Osteocyte (in vitro differentiated cells): Measurements from ENCODE around the gene EPHA10. TPM values are rescaled to one million over a fixed set of nuclear protein-coding genes. Genes with fewer than 3 reads are reported as not detected.

Experiments
- DNase-seq: peaks from one replicate; pipeline ENCODE4 v3.0.0; 2021; ENCODE audit warnings: mixed read lengths; ENCODE audit not compliant: unreplicated experiment; ENCODE audit errors: extremely low spot score
- H3K27ac Mint-ChIP-seq: one replicate; pipeline ENCODE4 v1.8.0; 2021; ENCODE audit warnings: mild to moderate bottlenecking, mixed read lengths; ENCODE audit not compliant: unreplicated experiment
- H3K27me3 Mint-ChIP-seq: one replicate; pipeline ENCODE4 v1.8.0; 2021; ENCODE audit warnings: mixed read lengths; ENCODE audit not compliant: unreplicated experiment
- H3K36me3 Mint-ChIP-seq: one replicate; pipeline ENCODE4 v1.8.0; 2021; ENCODE audit warnings: mixed read lengths; ENCODE audit not compliant: unreplicated experiment
- H3K4me1 Mint-ChIP-seq: one replicate; pipeline ENCODE4 v1.8.0; 2021; ENCODE audit warnings: mixed read lengths; ENCODE audit not compliant: unreplicated experiment
- H3K4me3 Mint-ChIP-seq: one replicate; pipeline ENCODE4 v1.8.0; 2021; ENCODE audit warnings: mild to moderate bottlenecking, moderate library complexity, mixed read lengths; ENCODE audit not compliant: unreplicated experiment
- H3K9me3 Mint-ChIP-seq: one replicate; pipeline ENCODE4 v1.8.0; 2021; ENCODE audit warnings: mixed read lengths; ENCODE audit not compliant: unreplicated experiment
- total RNA-seq: library from RNA; stranded (reverse); gene quantifications from 2 replicates; pipeline ENCODE4 v1.2.1, GENCODE V29; 2021
- TF ChIP-seq, protein P1 (sequence below): fragments of 200-600 bp; sonication (generic); IDR thresholded peaks from 2 replicates; pipeline ENCODE4 v1.5.0; 2021; ENCODE audit warnings: antibody characterized with exemption, mild to moderate bottlenecking, moderate library complexity

Gene EPHA10
- total RNA-seq, 1 donor from 2014 or later, result not detected

DNA sequence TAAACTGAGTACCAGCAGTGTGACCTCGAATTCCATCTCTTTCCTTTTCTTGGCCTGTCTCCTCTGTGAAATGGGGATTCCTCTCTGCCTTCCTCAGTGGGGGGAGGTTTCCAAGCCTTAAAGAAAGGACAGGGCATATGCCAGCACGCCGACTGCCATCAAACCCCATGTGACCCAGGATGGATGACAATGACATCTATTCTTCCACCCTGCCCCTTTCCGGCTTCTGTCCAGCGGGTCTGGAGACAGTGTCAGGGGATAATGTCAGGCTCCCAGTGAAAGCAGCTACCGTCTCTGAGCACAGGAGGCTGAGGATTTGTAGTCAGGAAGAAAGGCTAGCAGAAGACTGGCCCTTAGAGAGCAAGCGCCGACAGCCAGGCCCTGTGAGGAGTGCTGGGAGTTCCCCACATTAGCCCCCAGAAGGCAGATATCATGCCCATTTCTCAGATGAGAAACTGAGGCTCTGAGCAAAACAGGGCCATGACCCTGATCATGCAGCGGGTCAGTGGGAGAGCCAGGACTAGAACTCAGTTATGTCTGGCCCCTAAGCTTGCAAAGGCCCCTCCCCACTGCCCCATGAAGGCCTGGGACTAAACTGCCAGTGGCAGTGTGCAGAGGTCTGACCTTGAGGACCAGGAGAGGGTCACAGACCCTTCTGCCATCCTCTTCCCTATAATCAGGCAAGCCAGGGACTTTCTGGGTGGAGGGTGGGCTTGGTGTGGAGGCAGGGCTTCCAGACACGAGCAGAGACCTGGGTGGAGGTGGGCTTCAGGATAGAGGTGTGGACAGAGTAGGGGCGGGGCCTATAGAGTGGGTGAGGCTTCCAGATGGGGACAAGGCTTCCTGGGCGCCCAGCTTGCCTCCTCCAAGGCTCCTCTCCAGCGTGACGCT, 42.5 kb downstream of the EPHA10 start:
- Mint-ChIP-seq H3K27me3 (peaks cover 10% of the 10 kb centered on the region), H3K9me3 (no peaks in the 10 kb centered on the region)

DNA sequence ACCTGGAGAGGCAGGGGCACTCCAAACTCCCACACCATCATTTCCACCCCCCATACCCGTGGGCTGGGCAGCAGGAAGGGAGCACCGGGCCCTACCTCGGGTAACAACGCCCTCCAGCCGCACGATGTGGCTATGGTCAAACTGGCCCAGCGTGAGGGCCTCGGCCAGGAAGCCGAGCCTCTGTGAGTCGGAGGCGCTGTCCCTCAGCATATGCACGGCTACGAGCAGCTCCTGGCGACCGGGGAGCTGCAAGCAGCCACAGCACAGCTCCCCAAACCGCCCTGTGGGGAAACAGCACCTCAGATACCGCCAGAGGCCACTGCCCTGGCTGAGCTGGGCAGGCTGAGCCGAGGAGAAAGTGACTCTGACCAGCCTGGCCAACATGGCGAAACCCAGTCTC, 43.4 kb downstream of the EPHA10 start:
- H3K36me3 Mint-ChIP-seq, result no peaks in the 10 kb centered on the region
- no peak overlapping the region for H3K4me3 Mint-ChIP-seq
- TF ChIP-seq, protein P1, sequence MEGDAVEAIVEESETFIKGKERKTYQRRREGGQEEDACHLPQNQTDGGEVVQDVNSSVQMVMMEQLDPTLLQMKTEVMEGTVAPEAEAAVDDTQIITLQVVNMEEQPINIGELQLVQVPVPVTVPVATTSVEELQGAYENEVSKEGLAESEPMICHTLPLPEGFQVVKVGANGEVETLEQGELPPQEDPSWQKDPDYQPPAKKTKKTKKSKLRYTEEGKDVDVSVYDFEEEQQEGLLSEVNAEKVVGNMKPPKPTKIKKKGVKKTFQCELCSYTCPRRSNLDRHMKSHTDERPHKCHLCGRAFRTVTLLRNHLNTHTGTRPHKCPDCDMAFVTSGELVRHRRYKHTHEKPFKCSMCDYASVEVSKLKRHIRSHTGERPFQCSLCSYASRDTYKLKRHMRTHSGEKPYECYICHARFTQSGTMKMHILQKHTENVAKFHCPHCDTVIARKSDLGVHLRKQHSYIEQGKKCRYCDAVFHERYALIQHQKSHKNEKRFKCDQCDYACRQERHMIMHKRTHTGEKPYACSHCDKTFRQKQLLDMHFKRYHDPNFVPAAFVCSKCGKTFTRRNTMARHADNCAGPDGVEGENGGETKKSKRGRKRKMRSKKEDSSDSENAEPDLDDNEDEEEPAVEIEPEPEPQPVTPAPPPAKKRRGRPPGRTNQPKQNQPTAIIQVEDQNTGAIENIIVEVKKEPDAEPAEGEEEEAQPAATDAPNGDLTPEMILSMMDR, result no peak
- no peaks in the 10 kb centered on the region for H3K4me1 Mint-ChIP-seq
- DNase-seq, result no peak
- H3K27me3 Mint-ChIP-seq, result peaks cover 8% of the 10 kb centered on the region
- H3K27ac Mint-ChIP-seq, result no peak overlapping the region
- H3K9me3 Mint-ChIP-seq, result no peaks in the 10 kb centered on the region

More for the DNA sequence above, 42.5 kb downstream of the EPHA10 start:
- Mint-ChIP-seq H3K4me3 (no peak overlapping the region), H3K27ac (no peak overlapping the region), H3K36me3 (no peaks in the 10 kb centered on the region), H3K4me1 (no peaks in the 10 kb centered on the region)
- TF ChIP-seq, protein P1, result no peak
- DNase-seq, result no peak

DNA sequence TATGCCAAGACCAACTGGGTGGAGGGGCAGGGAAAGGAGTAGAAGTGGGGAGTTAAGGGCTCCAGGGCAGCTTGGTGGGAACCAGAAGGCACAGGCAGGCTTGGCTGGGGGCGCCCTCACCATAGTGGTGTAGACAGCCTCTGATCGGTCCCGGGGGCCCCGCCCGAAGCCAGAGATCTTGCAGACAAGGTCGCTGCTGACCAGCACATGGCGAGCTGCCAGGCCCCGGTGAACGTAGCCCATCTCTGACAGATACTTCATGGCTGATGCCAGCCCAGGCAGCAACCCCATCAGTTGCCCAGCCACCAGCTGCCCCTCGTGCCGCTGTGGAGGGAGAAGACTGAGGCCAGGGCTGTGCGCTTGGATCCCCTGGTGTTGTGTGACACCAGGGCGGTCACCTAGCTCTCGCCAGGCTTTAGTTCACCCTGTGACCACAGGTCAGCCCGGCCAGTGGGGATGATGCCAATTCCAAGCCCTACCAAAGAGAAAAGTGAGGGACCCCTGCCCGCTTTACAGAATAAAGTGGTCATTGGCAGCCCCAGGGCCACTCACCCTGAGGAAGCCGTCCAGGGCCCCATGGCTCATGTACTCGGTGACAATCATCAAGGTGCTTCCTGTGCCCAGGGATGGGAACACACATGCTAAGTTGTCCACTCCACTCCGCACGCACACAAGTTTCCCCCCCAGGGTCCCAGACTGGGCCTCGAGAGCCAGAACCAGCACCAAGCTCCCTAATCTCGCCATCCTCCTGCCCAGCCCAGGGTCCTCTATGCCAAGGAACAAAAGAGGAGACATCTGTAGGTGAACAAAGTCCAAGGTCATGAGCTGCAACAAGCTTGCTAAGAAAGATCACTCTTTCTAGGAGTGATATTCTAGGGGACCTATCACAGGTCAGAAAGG, 44.4 kb downstream of the EPHA10 start:
- TF ChIP-seq, protein P1, result no peak
- Mint-ChIP-seq H3K4me3 (no peak overlapping the region), H3K27ac (no peak overlapping the region), H3K4me1 (no peaks in the 10 kb centered on the region), H3K36me3 (no peaks in the 10 kb centered on the region), H3K9me3 (no peaks in the 10 kb centered on the region), H3K27me3 (peaks cover 5% of the 10 kb centered on the region)
- DNase-seq, result no peak

DNA sequence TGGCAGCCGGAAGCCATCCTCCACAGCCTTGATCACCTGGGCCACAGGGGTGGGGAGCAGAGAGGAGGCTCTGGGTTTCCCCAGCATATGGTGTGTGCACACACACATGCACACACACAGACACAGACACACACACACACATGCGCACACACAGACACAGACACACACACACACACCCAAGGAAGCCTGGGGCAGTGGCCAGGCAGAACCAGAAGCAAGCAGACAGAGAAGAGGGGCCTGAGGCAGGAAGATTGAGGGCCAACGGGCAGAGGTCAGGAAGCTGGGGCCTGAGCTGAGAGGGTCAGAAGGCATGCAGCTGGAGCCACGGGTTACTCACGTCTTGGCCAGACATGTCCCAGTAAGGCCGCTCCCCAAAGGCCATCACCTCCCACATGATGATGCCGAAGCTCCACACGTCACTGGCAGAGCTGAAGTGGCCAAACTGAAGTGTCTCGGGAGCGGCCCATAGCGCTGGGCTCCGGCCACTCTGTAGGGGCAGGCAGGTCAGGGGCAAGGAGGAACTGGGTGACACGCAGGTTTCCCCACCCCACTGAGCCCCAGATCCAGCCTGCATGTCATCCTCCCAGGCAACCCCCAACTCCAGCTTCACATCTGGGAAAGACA, 45.2 kb downstream of the EPHA10 start:
- H3K4me1 Mint-ChIP-seq, result no peaks in the 10 kb centered on the region
- DNase-seq, result no peak
- H3K27me3 Mint-ChIP-seq, result peaks cover 3% of the 10 kb centered on the region
- H3K27ac Mint-ChIP-seq, result no peak overlapping the region
- no peaks in the 10 kb centered on the region for H3K9me3 Mint-ChIP-seq
- TF ChIP-seq, protein P1, result no peak
- no peak overlapping the region for H3K4me3 Mint-ChIP-seq
- no peaks in the 10 kb centered on the region for H3K36me3 Mint-ChIP-seq
